ENCODE results near the gene ZBTB48.

ZBTB48 gene

GRCh38 chr1:6623269-6623965 lies 43.6 kb downstream of the ZBTB48 start:
- H3K9me3 ChIP-seq (ENCODE audit: low read length): no peaks in the 10 kb centered on the region

GRCh38 chr1:6624710-6625583 lies 45.2 kb downstream of the ZBTB48 start, which contains the start of gene THAP3:
TSS of gene THAP3 (plus strand) at chr1:6624868. CDS start at chr1:6625219, 351 bp downstream.
- Histone ChIP-seq H3K36me3 (ENCODE audit: insufficient read depth, low read length) (peaks cover 55% of the 10 kb centered on the region), H3K4me1 (ENCODE audit: insufficient read depth, low read length) (peaks cover 25% of the 10 kb centered on the region), H3K4me3 (ENCODE audit: low read depth in 1 of 2, low read length in 2 of 2) (peak within 1 kb of the TSS; percentile 60 to 79), H3K9me3 (ENCODE audit: low read length) (no peaks in the 10 kb centered on the region), H3K9ac (ENCODE audit: low read length) (peak within 1 kb of the TSS; percentile 68), H3K27ac (ENCODE audit: low read depth, low read length) (peak within 1 kb of the TSS; percentile 87), H3K27me3 (ENCODE audit: control insufficient read depth in 1 of 2, insufficient read depth in 2 of 2, low read length in 2 of 2) (no peaks in the 10 kb centered on the region)

More at GRCh38 chr1:6623269-6623965, 43.6 kb downstream of the ZBTB48 start:
- Histone ChIP-seq H3K9ac (ENCODE audit: low read length) (no peak overlapping the region), H3K27ac (ENCODE audit: low read depth, low read length) (no peak overlapping the region), H3K4me3 (ENCODE audit: low read depth in 1 of 2, low read length in 2 of 2) (no peak overlapping the region), H3K4me1 (ENCODE audit: insufficient read depth, low read length) (peaks cover 25% of the 10 kb centered on the region), H3K27me3 (ENCODE audit: control insufficient read depth in 1 of 2, insufficient read depth in 2 of 2, low read length in 2 of 2) (no peaks in the 10 kb centered on the region), H3K36me3 (ENCODE audit: insufficient read depth, low read length) (peaks cover 47% of the 10 kb centered on the region)

DNA sequence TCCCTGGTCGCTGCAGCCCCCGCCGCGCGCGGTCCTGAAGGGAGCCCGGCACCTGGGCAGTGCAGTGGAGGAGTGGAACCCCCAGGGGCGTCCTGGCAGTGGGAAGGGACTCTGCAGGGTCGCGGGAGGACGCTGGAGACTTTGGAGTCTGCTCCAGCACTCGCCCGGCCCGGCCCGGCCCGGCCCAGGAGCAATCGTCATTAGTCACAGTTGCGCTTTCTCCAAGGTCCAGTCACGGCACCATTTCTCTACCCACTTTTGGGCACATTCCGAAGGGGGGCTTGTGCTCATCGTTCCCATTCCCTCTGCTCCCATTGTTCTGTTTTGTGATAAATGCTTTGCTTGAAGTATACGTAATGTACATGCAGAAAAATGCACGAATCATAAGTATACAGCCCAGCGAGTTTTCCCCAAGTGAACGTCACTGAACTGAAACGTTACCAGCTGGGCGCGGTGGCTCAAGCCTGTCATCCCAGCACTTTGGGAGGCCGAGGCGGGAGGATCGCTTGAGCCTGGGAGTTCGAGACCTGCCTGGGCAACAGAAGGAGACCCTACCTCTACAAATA lies 45.9 kb downstream of the ZBTB48 start:
- H3K4me3 ChIP-seq (ENCODE audit: low read depth in 1 of 2, low read length in 2 of 2): peak overlapping the region; percentile 60 to 79

DNA sequence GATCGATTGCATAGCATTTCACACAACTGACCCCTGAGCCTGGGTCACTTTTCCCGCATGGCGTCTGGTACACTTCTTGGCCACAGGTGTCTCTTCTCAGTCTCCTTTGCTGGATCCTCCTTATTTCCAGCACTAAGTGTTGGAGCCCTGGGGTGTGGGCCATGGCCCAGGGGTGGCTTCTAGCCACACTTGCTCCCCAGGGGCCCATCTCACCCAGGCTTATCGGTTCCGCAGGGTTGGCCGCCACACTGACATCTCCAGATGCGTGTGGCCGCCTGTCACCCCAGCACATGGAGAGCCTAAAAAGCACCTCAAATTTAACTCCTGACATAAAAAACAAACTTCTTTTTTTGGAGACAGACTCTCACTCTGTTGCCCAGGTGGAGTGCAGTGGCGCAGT lies 47.2 kb downstream of the ZBTB48 start:
- Histone ChIP-seq H3K27me3 (ENCODE audit: control insufficient read depth in 1 of 2, insufficient read depth in 2 of 2, low read length in 2 of 2) (no peaks in the 10 kb centered on the region), H3K9me3 (ENCODE audit: low read length) (no peaks in the 10 kb centered on the region), H3K27ac (ENCODE audit: low read depth, low read length) (no peak overlapping the region), H3K4me1 (ENCODE audit: insufficient read depth, low read length) (peaks cover 25% of the 10 kb centered on the region), H3K36me3 (ENCODE audit: insufficient read depth, low read length) (peaks cover 51% of the 10 kb centered on the region), H3K4me3 (ENCODE audit: low read depth in 1 of 2, low read length in 2 of 2) (no peak overlapping the region), H3K9ac (ENCODE audit: low read length) (no peak overlapping the region)

More for the DNA sequence above, 45.9 kb downstream of the ZBTB48 start:
- Histone ChIP-seq H3K9me3 (ENCODE audit: low read length) (no peaks in the 10 kb centered on the region), H3K27ac (ENCODE audit: low read depth, low read length) (peak overlapping the region; percentile 87), H3K4me1 (ENCODE audit: insufficient read depth, low read length) (peaks cover 25% of the 10 kb centered on the region), H3K36me3 (ENCODE audit: insufficient read depth, low read length) (peaks cover 59% of the 10 kb centered on the region), H3K9ac (ENCODE audit: low read length) (peak overlapping the region; percentile 68), H3K27me3 (ENCODE audit: control insufficient read depth in 1 of 2, insufficient read depth in 2 of 2, low read length in 2 of 2) (no peaks in the 10 kb centered on the region)

DNA sequence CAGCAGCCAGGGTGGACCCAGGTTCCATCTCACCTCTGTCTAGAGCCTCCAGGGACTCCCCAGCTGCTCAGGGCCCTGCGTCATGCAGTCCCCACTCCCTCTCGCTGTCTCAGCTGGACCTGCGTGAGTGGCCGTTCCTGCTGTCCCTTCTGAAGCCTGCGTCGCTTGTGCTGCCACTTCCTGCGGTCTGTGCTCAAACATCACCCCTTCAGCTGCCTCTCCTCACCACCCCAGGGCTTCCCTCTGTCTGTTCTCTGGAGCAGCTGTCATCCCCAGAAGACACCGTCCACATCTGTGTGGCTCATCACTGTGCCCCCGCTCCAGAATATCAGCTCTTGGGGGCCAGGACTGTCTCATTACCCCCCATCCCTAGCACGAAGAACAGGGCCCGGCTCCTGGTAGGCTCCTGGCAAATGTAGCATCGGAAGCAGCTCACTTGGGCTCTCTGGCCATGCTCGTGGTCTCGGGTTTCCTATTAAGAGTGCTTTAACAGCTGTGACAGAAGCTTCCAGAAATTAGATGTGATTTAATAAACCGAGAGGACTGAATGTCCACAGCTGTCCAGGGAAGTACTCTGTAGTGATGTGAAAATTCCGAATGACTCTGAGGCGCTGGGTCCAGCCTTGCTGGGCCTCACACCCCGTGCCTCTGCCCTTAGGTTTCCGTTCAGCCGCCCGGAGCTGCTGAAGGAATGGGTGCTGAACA lies 48.2 kb downstream of the ZBTB48 start:
- Histone ChIP-seq H3K27ac (ENCODE audit: low read depth, low read length) (no peak overlapping the region), H3K4me3 (ENCODE audit: low read depth in 1 of 2, low read length in 2 of 2) (no peak overlapping the region), H3K9ac (ENCODE audit: low read length) (no peak overlapping the region), H3K36me3 (ENCODE audit: insufficient read depth, low read length) (peaks cover 53% of the 10 kb centered on the region), H3K9me3 (ENCODE audit: low read length) (no peaks in the 10 kb centered on the region), H3K27me3 (ENCODE audit: control insufficient read depth in 1 of 2, insufficient read depth in 2 of 2, low read length in 2 of 2) (no peaks in the 10 kb centered on the region), H3K4me1 (ENCODE audit: insufficient read depth, low read length) (peaks cover 25% of the 10 kb centered on the region)

GRCh38 chr1:6628971-6629479 lies 49.2 kb downstream of the ZBTB48 start:
- H3K4me1 ChIP-seq (ENCODE audit: insufficient read depth, low read length): peaks cover 25% of the 10 kb centered on the region
- H3K27ac ChIP-seq (ENCODE audit: low read depth, low read length): no peak overlapping the region
- H3K36me3 ChIP-seq (ENCODE audit: insufficient read depth, low read length): peaks cover 54% of the 10 kb centered on the region
- H3K9me3 ChIP-seq (ENCODE audit: low read length): no peaks in the 10 kb centered on the region
- no peaks in the 10 kb centered on the region for H3K27me3 ChIP-seq (ENCODE audit: control insufficient read depth in 1 of 2, insufficient read depth in 2 of 2, low read length in 2 of 2)
- H3K4me3 ChIP-seq (ENCODE audit: low read depth in 1 of 2, low read length in 2 of 2): no peak overlapping the region
- H3K9ac ChIP-seq (ENCODE audit: low read length): no peak overlapping the region

- Histone ChIP-seq H3K36me3 (ENCODE audit: insufficient read depth, low read length) (peaks cover 62% of the 10 kb centered on the region), H3K27ac (ENCODE audit: low read depth, low read length) (no peak overlapping the region), H3K27me3 (ENCODE audit: control insufficient read depth in 1 of 2, insufficient read depth in 2 of 2, low read length in 2 of 2) (no peaks in the 10 kb centered on the region), H3K9me3 (ENCODE audit: low read length) (no peaks in the 10 kb centered on the region), H3K4me3 (ENCODE audit: low read depth in 1 of 2, low read length in 2 of 2) (no peak overlapping the region), H3K4me1 (ENCODE audit: insufficient read depth, low read length) (peaks cover 21% of the 10 kb centered on the region), H3K9ac (ENCODE audit: low read length) (no peak overlapping the region)
Observed at GRCh38 chr1:6630027-6630426, 50.2 kb downstream of the ZBTB48 start.

GRCh38 chr1:6631058-6631457 lies 51.3 kb downstream of the ZBTB48 start:
- Histone ChIP-seq H3K9ac (ENCODE audit: low read length) (no peak overlapping the region), H3K36me3 (ENCODE audit: insufficient read depth, low read length) (peaks cover 67% of the 10 kb centered on the region), H3K4me3 (ENCODE audit: low read depth in 1 of 2, low read length in 2 of 2) (no peak overlapping the region), H3K27me3 (ENCODE audit: control insufficient read depth in 1 of 2, insufficient read depth in 2 of 2, low read length in 2 of 2) (no peaks in the 10 kb centered on the region), H3K9me3 (ENCODE audit: low read length) (no peaks in the 10 kb centered on the region), H3K4me1 (ENCODE audit: insufficient read depth, low read length) (peaks cover 17% of the 10 kb centered on the region), H3K27ac (ENCODE audit: low read depth, low read length) (no peak overlapping the region)

GRCh38 chr1:6632588-6633514 lies 53.1 kb downstream of the ZBTB48 start:
- no peak overlapping the region for H3K4me3 ChIP-seq (ENCODE audit: low read depth in 1 of 2, low read length in 2 of 2)
- H3K4me1 ChIP-seq (ENCODE audit: insufficient read depth, low read length): peaks cover 5% of the 10 kb centered on the region
- H3K27me3 ChIP-seq (ENCODE audit: control insufficient read depth in 1 of 2, insufficient read depth in 2 of 2, low read length in 2 of 2): no peaks in the 10 kb centered on the region
- H3K27ac ChIP-seq (ENCODE audit: low read depth, low read length): no peak overlapping the region
- no peaks in the 10 kb centered on the region for H3K9me3 ChIP-seq (ENCODE audit: low read length)
- peaks cover 83% of the 10 kb centered on the region for H3K36me3 ChIP-seq (ENCODE audit: insufficient read depth, low read length)
- H3K9ac ChIP-seq (ENCODE audit: low read length): no peak overlapping the region

DNA sequence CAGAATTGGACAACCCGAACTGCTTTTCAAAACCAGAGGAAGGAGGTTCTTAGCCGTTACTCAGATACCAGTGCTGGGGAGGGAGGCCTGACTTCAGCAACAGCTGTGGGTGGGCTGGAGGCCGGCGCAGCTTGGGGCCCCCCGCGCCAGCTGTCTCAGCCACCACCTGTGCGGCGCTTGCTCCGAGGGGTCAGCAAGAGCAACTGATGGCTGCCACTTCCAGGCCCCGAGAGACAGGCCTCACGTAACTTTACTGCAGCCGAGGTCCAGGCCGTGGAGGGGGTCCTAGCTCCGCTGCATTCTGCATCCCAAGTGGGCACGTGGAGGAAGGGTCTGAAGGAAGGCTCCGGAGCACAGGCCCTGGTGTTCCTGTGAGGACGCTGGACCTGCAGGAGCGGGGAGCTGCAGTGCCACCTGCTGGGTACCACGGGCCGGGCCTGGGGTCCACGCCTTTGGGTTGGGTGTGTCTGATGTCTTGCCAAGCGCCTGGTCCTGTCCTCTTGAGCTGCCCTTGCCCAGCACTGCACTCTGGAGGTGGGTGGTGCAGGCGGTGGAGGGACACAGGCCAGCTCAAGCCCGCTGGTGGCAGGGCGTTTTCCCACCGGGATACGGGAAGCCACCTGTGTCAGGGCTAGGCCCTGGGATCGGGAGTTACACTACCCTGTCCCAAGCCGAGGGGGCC lies 54.7 kb downstream of the ZBTB48 start:
- H3K36me3 ChIP-seq (ENCODE audit: insufficient read depth, low read length): peaks cover 69% of the 10 kb centered on the region

More for the DNA sequence above, 54.7 kb downstream of the ZBTB48 start:
- H3K27ac ChIP-seq (ENCODE audit: low read depth, low read length): no peak overlapping the region
- no peaks in the 10 kb centered on the region for H3K27me3 ChIP-seq (ENCODE audit: control insufficient read depth in 1 of 2, insufficient read depth in 2 of 2, low read length in 2 of 2)
- H3K9ac ChIP-seq (ENCODE audit: low read length): no peak overlapping the region
- H3K9me3 ChIP-seq (ENCODE audit: low read length): no peaks in the 10 kb centered on the region
- H3K4me3 ChIP-seq (ENCODE audit: low read depth in 1 of 2, low read length in 2 of 2): no peak overlapping the region
- peaks cover 5% of the 10 kb centered on the region for H3K4me1 ChIP-seq (ENCODE audit: insufficient read depth, low read length)

Measured in muscle layer of colon (tissue), 2 donors.